Endothelial cell of umbilical vein (primary cell): ENCODE measurements around the gene SCAMP4. TPM values are rescaled to one million over a fixed set of nuclear protein-coding genes. Genes with fewer than 3 reads are reported as not detected.
A peak's percentile ranks its signal among the peaks of the same experiment; 100 is the strongest.

Experiments used
- BruUV-seq: library from RNA; stranded (reverse); fragments of 400-500 nt; replicated peaks from 2 replicates; lab custom pipeline; 2021; lab: Mats Ljungman, UMichigan
- CTCF ChIA-PET: fragments of 300-600, 350-600 bp; sonication (Branson Sonifier 250); formaldehyde crosslinking; loops from one replicate; lab custom pipeline; 2021; ENCODE audit warnings: antibody characterized with exemption, inconsistent platforms; lab: Charles Lee
- POLR2A ChIA-PET: fragments of 300-600, 350-600 bp; sonication (Branson Sonifier 250); formaldehyde crosslinking; loops from one replicate; lab custom pipeline; 2021; ENCODE audit warnings: antibody characterized with exemption, inconsistent platforms; lab: Charles Lee
- DNase-seq: peaks from one replicate; pipeline ENCODE4 v3.0.0-alpha.2; 2011; ENCODE audit warnings: low read depth, low spot score
- FAIRE-seq: peaks from 2 replicates; lab custom pipeline; 2011; peaks lifted over from hg19 to GRCh38; lab: Jason Lieb, UNC
- H2AFZ ChIP-seq: 2 replicates; pipeline ENCODE4 v1.6.0; 2012; ENCODE audit warnings: low read depth, low read length, control low read depth, inconsistent platforms
- H3K27ac ChIP-seq: 2 replicates; pipeline ENCODE4 v1.5.1; 2011; ENCODE audit warnings: low read depth, mild to moderate bottlenecking, control low read depth, low read length, moderate library complexity; ENCODE audit not compliant: insufficient read depth
- H3K27me3 ChIP-seq, 2 experiments: 2 replicates each; pipeline versions ENCODE4 v1.6.0 to v1.6.1; 2011; ENCODE audit warnings: low read length in 2 of 2, mixed read lengths in 1 of 2; ENCODE audit not compliant: control insufficient read depth in 2 of 2, insufficient read depth in 2 of 2
- H3K36me3 ChIP-seq, 2 experiments: 2 replicates in 1 of 2; 3 replicates in 1 of 2; pipeline ENCODE4 v1.5.1; 2011; ENCODE audit warnings: low read length in 2 of 2, mild to moderate bottlenecking in 1 of 2, moderate library complexity in 1 of 2; ENCODE audit not compliant: control insufficient read depth in 2 of 2, insufficient read depth in 2 of 2; ENCODE audit errors: extremely low read depth in 1 of 2
- H3K4me1 ChIP-seq: 3 replicates; pipeline ENCODE4 v1.5.1; 2011; ENCODE audit warnings: mild to moderate bottlenecking, low read length; ENCODE audit not compliant: control insufficient read depth, insufficient read depth; ENCODE audit errors: extremely low read depth
- H3K4me2 ChIP-seq: 2 replicates; pipeline ENCODE4 v1.6.1; 2011; ENCODE audit warnings: low read length, control low read depth, mixed read lengths; ENCODE audit not compliant: insufficient read depth
- H3K4me3 ChIP-seq, 3 experiments: fragments of 200-600 bp in 1 of 3; sonication (generic), shearing (Covaris generic) in 1 of 3; replicated peaks in 1 of 3; 2 replicates each; pipeline ENCODE4 v1.5.1; 2011 to 2016; ENCODE audit warnings: control low read depth in 3 of 3, low read length in 3 of 3, mild to moderate bottlenecking in 2 of 3, inconsistent platforms in 1 of 3, low read depth in 1 of 3, moderate library complexity in 1 of 3; ENCODE audit not compliant: insufficient read depth in 1 of 3
- H3K79me2 ChIP-seq: 2 replicates; pipeline ENCODE4 v1.6.0; 2012; ENCODE audit warnings: low read length, inconsistent platforms; ENCODE audit not compliant: control insufficient read depth, insufficient read depth
- H3K9ac ChIP-seq: replicated peaks from 2 replicates; pipeline ENCODE3; 2011; ENCODE audit warnings: low read length, control low read depth; ENCODE audit not compliant: insufficient read depth; ENCODE audit errors: extremely low read depth
- H3K9me1 ChIP-seq: replicated peaks from 3 replicates; pipeline ENCODE4 v1.6.0; 2011; ENCODE audit warnings: mild to moderate bottlenecking, low read length; ENCODE audit not compliant: control insufficient read depth, insufficient read depth; ENCODE audit errors: extremely low read depth
- H3K9me3 ChIP-seq: replicated peaks from 2 replicates; pipeline ENCODE4 v1.5.1; 2012; ENCODE audit warnings: low read length, inconsistent platforms; ENCODE audit not compliant: control insufficient read depth, insufficient read depth
- H4K20me1 ChIP-seq: replicated peaks from 2 replicates; pipeline ENCODE3; 2011; ENCODE audit warnings: mild to moderate bottlenecking, low read length; ENCODE audit not compliant: control insufficient read depth, insufficient read depth; ENCODE audit errors: extremely low read depth
- CTCF ChIP-seq, 2 donors: IDR thresholded peaks; 1 replicate in 1 of 2; 2 replicates in 1 of 2; pipeline ENCODE4 v1.5.1; 2011; ENCODE audit warnings: low read length in 2 of 2, mild to moderate bottlenecking in 2 of 2, moderate library complexity in 2 of 2, control low read depth in 1 of 2, inconsistent platforms in 1 of 2, low read depth in 1 of 2; ENCODE audit not compliant: insufficient read depth in 1 of 2; ENCODE audit errors: extremely low read depth in 1 of 2
- EZH2 ChIP-seq: IDR thresholded peaks from 2 replicates; pipeline ENCODE4 v1.6.1; 2012; ENCODE audit warnings: borderline replicate concordance, low read depth, mild to moderate bottlenecking, moderate library complexity, low read length, inconsistent platforms; ENCODE audit not compliant: severe bottlenecking
- FOS ChIP-seq: IDR thresholded peaks from 2 replicates; pipeline ENCODE4 v1.6.1; 2011; ENCODE audit warnings: mild to moderate bottlenecking, low read length, moderate library complexity, borderline replicate concordance; ENCODE audit not compliant: insufficient read depth
- GATA2 ChIP-seq: IDR thresholded peaks from 2 replicates; pipeline ENCODE4 v1.7.0; 2011; ENCODE audit warnings: low read depth, mild to moderate bottlenecking, moderate library complexity, mixed read lengths, low read length; ENCODE audit not compliant: insufficient read length, insufficient read depth
- JUN ChIP-seq: IDR thresholded peaks from 2 replicates; pipeline ENCODE4 v1.6.1; 2011; ENCODE audit warnings: borderline replicate concordance, low read depth; ENCODE audit not compliant: insufficient read length, insufficient read depth
- MAX ChIP-seq: IDR thresholded peaks from 2 replicates; pipeline ENCODE4 v1.6.1; 2011; ENCODE audit not compliant: insufficient read depth, insufficient read length
- MYC ChIP-seq: IDR thresholded peaks from one replicate; pipeline ENCODE4 v1.6.1; 2011; ENCODE audit warnings: mild to moderate bottlenecking, low read depth, low read length
- POLR2A ChIP-seq: IDR thresholded peaks from 2 replicates; pipeline ENCODE4 v1.6.1; 2012; ENCODE audit warnings: low read depth, mild to moderate bottlenecking, control low read depth, low read length
- POLR2AphosphoS5 ChIP-seq: IDR thresholded peaks from 2 replicates; pipeline ENCODE4 v1.6.1; 2012; ENCODE audit warnings: low read depth, mild to moderate bottlenecking, control low read depth, low read length, moderate library complexity; ENCODE audit not compliant: insufficient read depth
- dilution Hi-C: fragments of 300-500 bp; cut with MboI; formaldehyde crosslinking; loops from one replicate; pipeline ENCODE4 v1.15.0; 2019; ENCODE audit warnings: low sequenced_read_pairs; ENCODE audit not compliant: extremely low pct_ligation_motif_present
- intact Hi-C: fragments of 100-400 bp; cut with micrococcal nuclease; formaldehyde crosslinking; loops from one replicate; pipeline ENCODE4 v1.10.0; 2022
- polyA plus RNA-seq, 4 experiments: library from polyadenylated mRNA; depleted of rRNA in 3 of 4; stranded (reverse) in 3 of 4; unstranded in 1 of 4; fragments of >200 nt; gene quantifications; 2 replicates each; pipeline versions ENCODE4 v1.2.1 to v1.2.3, GENCODE V29; 2011 to 2012; ENCODE audit warnings: missing spikeins in 1 of 4
- total RNA-seq: library from RNA; stranded (reverse); gene quantifications from 2 replicates; pipeline ENCODE4 v1.2.3, GENCODE V29; 2021

Gene SCAMP4
- total and polyA plus RNA-seq, 2 donors (not counting 3 experiments of a cell fraction or from before 2014, with no cell fraction given) = 24.4 to 68.2 TPM

GRCh38 chr19:1882786-1883692 lies 22.2 kb upstream of the SCAMP4 start:
- ChIA-PET POLR2A (no interaction called here), CTCF (interaction anchor here (2.4 kb wide), 1 partner anchor 18 kb away, joined by 12 read pairs; no protein-coding TSS in a partner anchor)
- dilution Hi-C loops = no loop called here
- no peak overlapping the region for H3K4me3 ChIP-seq
- no peaks in the 10 kb centered on the region for H3K9me1 ChIP-seq
- H3K36me3 ChIP-seq = peaks cover 0 to 1% of the 10 kb centered on the region in 2 experiments
- H3K4me1 ChIP-seq = peaks cover 27% of the 10 kb centered on the region
- H3K9me3 ChIP-seq = no peaks in the 10 kb centered on the region
- no peaks in the 10 kb centered on the region for H4K20me1 ChIP-seq
- no TSS peak for BruUV-seq
- TF ChIP-seq POLR2AphosphoS5 (no peak), CTCF (IDR thresholded peaks at IDR 0.05; ENCODE audit: extremely low read depth in 1 of 2, insufficient read depth in 1 of 2, low read depth in 1 of 2, low read length in 2 of 2) (no peak), GATA2 (no peak), JUN (no peak), EZH2 (no peak), FOS (no peak), MYC (no peak), POLR2A (no peak), MAX (no peak)
- DNase-seq (no peak), FAIRE-seq (no peak)
- peak overlapping the region; percentile 9 for H3K4me2 ChIP-seq
- H2AFZ ChIP-seq = no peak overlapping the region
- intact Hi-C loops = no loop called here
- H3K27me3 ChIP-seq = no peaks in the 10 kb centered on the region
- H3K27ac ChIP-seq = peak overlapping the region; percentile 63
- H3K79me2 ChIP-seq = peaks cover 38% of the 10 kb centered on the region
- H3K9ac ChIP-seq = peak overlapping the region; percentile 28
